WERI-Rb-1 (cell line): Measurements from ENCODE around the gene TNRC18.
"Not testable (repeated sequence)": the region's sequence is repeated elsewhere in the genome, so short reads cannot be mapped to it uniquely, and the experiment has no call there.

Experiments
- DNase-seq: peaks from one replicate; pipeline ENCODE4 v3.0.0-alpha.2; 2020
- H3K27ac ChIP-seq: fragments of 250-450 bp; sonication (Bioruptor Pico); 2 replicates; pipeline ENCODE4 v1.5.1; 2020; ENCODE audit warnings: mild to moderate bottlenecking, moderate library complexity
- H3K27me3 ChIP-seq: fragments of 250-450 bp; sonication (Bioruptor Pico); 2 replicates; pipeline ENCODE4 v1.5.1; 2021; ENCODE audit warnings: mild to moderate bottlenecking, low read depth, moderate library complexity; ENCODE audit not compliant: insufficient read depth, severe bottlenecking
- H3K36me3 ChIP-seq: fragments of 250-450 bp; sonication (Bioruptor Pico); 2 replicates; pipeline ENCODE4 v1.5.1; 2020; ENCODE audit warnings: mild to moderate bottlenecking, moderate library complexity
- H3K4me3 ChIP-seq: 2 replicates; pipeline ENCODE4 v1.5.1; 2011; ENCODE audit warnings: low read depth, mild to moderate bottlenecking, control low read depth, low read length
- H3K9me3 ChIP-seq: fragments of 250-450 bp; sonication (Bioruptor Pico); 2 replicates; pipeline ENCODE4 v1.5.1; 2021; ENCODE audit warnings: mild to moderate bottlenecking, moderate library complexity; ENCODE audit not compliant: severe bottlenecking
- TF ChIP-seq, protein P1 (sequence below): IDR thresholded peaks from 2 replicates; pipeline ENCODE4 v1.5.1; 2011; ENCODE audit warnings: low read depth, mild to moderate bottlenecking, control low read depth, inconsistent platforms, low read length

Gene TNRC18

DNA sequence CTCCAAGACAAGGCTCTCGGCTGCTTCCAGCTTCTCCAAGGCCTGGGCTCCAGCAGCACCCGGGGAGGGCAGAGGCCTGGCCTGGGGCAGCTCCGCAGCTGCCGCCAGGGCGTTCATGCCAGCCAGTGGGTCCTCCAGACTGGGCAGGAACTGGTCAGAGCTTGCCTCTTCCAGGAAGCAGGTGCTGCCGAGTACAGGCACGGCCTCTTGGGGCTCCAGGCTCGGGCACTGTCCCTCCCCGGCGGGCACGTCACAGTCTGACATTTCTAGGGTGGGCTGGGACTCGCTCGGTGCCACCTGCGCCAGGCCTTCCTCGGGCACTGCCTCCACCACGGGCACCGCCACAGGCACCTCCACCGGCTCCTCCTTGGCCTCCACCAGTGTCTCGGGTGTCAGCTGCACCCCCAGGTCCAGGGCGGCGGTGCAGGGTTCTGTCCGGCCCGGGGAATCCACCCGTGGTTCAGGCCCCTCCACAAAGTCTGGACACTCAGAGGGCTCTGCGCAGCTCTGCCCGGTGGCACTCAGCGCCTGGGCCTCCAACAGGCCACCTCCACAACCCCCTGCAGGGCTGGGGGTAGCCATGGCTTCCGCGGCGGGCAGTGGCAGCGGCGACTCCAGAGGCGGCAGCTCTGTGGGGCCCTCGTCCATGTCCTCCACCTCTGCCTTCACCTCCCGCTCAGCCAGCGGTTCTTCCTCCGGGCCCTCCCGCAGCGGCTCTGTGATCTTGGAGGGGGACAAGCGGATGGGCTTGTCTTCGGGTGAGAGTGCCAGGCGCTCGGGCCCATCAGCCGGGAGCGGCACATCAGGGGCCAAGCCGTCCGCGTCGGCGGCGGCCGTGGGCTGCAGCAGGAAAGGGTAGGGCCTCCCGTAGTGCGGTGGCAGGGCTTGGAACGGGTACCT, 52.9 kb downstream of the TNRC18 start:
- Histone ChIP-seq H3K27me3 (no peaks in the 10 kb centered on the region), H3K36me3 (peaks cover 22% of the 10 kb centered on the region), H3K9me3 (no peaks in the 10 kb centered on the region), H3K4me3 (no peak overlapping the region), H3K27ac (no peak overlapping the region)
- TF ChIP-seq, protein P1, sequence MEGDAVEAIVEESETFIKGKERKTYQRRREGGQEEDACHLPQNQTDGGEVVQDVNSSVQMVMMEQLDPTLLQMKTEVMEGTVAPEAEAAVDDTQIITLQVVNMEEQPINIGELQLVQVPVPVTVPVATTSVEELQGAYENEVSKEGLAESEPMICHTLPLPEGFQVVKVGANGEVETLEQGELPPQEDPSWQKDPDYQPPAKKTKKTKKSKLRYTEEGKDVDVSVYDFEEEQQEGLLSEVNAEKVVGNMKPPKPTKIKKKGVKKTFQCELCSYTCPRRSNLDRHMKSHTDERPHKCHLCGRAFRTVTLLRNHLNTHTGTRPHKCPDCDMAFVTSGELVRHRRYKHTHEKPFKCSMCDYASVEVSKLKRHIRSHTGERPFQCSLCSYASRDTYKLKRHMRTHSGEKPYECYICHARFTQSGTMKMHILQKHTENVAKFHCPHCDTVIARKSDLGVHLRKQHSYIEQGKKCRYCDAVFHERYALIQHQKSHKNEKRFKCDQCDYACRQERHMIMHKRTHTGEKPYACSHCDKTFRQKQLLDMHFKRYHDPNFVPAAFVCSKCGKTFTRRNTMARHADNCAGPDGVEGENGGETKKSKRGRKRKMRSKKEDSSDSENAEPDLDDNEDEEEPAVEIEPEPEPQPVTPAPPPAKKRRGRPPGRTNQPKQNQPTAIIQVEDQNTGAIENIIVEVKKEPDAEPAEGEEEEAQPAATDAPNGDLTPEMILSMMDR = no peak
- no peak for DNase-seq

DNA sequence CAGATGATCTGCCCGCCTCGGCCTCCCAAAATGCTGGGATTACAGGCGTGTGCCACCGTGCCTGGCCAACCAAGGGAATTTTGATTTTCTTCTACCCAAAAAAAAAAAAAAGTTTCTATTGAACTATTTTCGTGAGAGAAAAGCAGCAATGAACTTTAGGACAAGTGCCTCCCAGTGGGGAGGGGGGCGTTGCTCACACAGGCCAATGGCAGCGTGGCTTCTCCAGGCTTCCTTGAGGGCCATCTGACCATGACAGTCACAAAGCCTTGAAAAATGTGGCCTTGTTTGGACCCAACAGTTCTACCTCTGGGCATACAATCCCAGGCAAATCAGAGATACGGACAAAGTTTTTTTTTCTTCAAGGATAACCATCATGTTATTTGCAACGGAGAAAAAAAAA, 56.0 kb downstream of the TNRC18 start:
- TF ChIP-seq, protein P1 = no peak
- no peaks in the 10 kb centered on the region for H3K9me3 ChIP-seq
- peaks cover 15% of the 10 kb centered on the region for H3K36me3 ChIP-seq
- H3K4me3 ChIP-seq = no peak overlapping the region
- DNase-seq = no peak
- no peaks in the 10 kb centered on the region for H3K27me3 ChIP-seq
- no peak overlapping the region for H3K27ac ChIP-seq

DNA sequence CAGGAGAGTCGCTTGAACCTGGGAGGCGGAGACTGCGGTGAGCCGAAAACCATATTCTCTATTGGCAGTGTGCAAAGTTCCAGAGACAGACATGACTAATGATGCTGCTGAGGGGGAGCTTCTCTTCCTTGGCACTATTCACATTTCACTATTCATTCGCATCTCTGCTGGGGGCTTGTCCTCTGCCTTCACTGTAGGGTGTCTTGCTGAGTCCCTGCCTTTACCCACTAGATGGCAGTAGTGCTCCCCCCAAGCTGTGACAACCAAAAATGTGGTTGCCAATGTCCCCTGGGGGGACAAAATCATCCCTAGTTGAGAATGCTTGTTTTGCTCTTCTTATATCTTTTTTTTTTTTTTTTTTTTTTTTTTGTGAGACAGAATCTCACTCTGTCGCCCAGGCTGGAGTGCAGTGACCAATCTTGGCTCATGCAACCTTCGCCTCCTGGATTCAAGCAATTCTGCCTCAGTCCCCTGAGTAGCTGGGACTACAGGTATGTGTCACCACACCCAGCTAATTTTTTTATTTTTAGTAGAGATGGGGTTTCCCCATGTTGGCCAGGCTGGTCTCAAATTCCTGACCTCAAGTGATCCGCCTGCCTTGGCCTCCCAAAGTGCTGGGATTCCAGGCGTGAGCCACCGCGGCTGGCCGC, 57.5 kb downstream of the TNRC18 start:
- not testable (repeated sequence) for H3K27me3 ChIP-seq, H3K9me3 ChIP-seq, H3K27ac ChIP-seq, H3K4me3 ChIP-seq
- DNase-seq = peak; percentile 65
- TF ChIP-seq, protein P1 = peak; percentile 90
- H3K36me3 ChIP-seq = peaks cover 16% of the 10 kb centered on the region

DNA sequence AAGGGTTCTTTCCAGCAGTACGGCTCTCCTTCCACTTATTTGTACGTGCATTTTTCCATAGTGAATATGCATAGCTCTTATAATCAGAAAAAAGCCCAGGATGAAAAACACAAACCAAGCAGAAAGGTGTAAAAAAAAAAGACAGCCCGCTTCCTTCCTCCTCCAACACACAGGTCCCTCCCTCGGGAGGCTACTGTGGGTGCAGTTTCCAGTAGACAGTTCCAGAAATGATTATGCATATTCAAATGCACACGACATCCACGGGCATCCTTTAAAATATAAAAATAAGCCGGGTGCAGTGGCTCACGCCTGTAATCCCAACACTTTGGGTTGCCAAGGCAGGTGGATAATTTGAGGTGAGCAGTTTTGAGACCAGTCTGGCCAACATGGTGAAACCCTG, 59.9 kb downstream of the TNRC18 start:
- TF ChIP-seq, protein P1 = no peak

DNA sequence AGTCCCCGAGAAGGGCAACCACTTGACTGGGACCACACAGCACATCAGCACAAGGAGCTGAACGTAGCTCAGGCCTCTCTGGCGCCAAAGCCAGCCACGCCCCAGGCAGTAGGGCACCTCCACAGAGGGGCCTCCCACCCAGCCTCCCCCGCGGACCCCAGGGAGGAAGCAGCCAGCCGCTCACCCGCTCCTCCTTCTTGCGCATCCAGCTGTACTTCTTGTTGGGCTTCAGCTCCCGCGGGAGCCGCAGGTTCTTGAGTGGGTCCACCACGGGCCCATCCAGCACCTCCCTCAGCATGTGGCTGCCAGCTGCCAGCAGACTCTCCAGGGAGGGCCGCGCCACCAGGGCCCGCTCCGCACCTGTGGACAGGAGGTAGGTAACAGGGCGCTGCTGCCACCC, 61.2 kb downstream of the TNRC18 start:
- Histone ChIP-seq H3K27me3 (no peaks in the 10 kb centered on the region), H3K36me3 (peaks cover 23% of the 10 kb centered on the region), H3K4me3 (no peak overlapping the region), H3K27ac (no peak overlapping the region), H3K9me3 (no peaks in the 10 kb centered on the region)
- DNase-seq = no peak
- TF ChIP-seq, protein P1 = no peak

More for the DNA sequence above, 59.9 kb downstream of the TNRC18 start:
- Histone ChIP-seq H3K27me3 (no peaks in the 10 kb centered on the region), H3K27ac (no peak overlapping the region), H3K9me3 (no peaks in the 10 kb centered on the region), H3K4me3 (no peak overlapping the region), H3K36me3 (peaks cover 18% of the 10 kb centered on the region)
- no peak for DNase-seq
